ENCODE data around the gene PI4KA. TPM values are rescaled to one million over a fixed set of nuclear protein-coding genes. Genes with fewer than 3 reads are reported as not detected.
A peak's percentile ranks its signal among the peaks of the same experiment; 100 is the strongest.
"Not testable (repeated sequence)": the region's sequence is repeated elsewhere in the genome, so short reads cannot be mapped to it uniquely, and the experiment has no call there.

PI4KA gene
- total and polyA plus RNA-seq, 5 experiments from 2014 or later: 34.4 to 158 (median 69.6) TPM

DNA sequence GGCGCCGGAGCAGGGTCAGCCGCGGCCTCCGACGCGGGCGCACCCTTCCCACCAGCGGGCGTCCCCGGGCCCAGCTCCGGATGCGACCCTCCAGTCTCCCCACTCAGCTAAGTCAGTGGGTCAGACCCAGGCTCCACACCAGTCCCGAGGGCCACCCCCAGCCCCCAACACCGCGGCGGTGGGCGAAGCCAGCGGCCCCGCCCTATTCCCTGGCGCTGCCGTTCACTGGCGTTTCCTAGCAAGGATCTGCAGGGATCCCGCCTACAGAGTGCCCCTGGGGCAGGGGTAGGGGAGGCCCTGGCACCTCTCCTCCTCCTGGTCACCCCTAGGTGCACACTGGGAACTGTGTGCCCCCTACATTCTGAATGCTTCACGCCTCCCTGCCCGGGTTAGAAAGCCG lies 190.4 kb downstream of the PI4KA start:
- ATAC-seq, H3K36me3 Mint-ChIP-seq, H3K4me1 Mint-ChIP-seq, DNase-seq, H3K4me3 Mint-ChIP-seq, H3K9me3 Mint-ChIP-seq, H3K27ac Mint-ChIP-seq, POLR2A ChIA-PET: not testable (repeated sequence)
- peaks cover 4 to 24% (median 7%) of the 10 kb centered on the region in 5 donors for H3K27me3 Mint-ChIP-seq

DNA sequence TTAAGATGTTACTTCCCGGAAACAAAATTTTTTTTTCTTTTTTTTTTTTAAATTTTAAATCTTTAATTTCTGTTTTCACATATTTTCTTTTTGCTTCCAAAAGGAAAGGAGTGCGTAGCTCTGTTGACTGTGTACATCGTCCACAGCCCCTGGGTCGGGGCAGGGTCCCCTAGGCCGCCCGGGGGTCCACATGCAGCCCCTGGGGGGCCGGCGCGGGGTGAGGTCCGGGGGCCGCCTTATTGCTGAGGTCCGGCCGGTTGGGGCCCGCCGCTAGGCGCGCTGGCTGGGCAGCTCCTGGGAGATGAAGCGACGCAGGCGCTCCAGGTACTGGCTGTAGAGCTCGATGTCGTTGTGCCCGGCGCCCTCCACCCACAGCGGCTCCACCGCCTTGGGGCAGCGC lies 191.1 kb downstream of the PI4KA start:
- DNase-seq, H3K4me3 Mint-ChIP-seq, POLR2A ChIA-PET, H3K4me1 Mint-ChIP-seq, H3K27ac Mint-ChIP-seq, ATAC-seq: not testable (repeated sequence)
- Mint-ChIP-seq H3K27me3 (peaks cover 7 to 25% (median 13%) of the 10 kb centered on the region in 5 donors), H3K9me3 (peaks cover 0 to 14% (median 8%) of the 10 kb centered on the region in 9 donors), H3K36me3 (peaks cover 0 to 11% (median 11%) of the 10 kb centered on the region in 3 donors)

DNA sequence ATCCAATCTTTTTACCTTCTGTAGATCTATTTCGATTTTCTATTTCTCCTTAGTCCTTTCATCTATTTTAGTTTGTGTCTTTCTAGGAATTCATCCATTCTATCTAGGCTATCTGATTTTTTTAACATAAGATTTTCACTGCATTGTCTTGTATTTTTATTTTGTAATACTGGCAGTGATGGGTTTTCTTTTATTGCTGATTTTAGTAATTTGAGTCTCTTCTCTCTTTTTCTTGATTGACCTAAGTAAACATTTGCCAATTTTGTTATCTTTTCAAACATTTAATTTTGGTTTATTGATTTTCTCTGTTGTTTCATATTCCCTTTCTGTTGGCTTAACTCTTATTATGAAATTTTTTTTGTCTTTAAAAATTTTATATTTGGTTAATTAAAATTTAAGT lies 192.1 kb downstream of the PI4KA start:
- peaks cover 7 to 23% (median 14%) of the 10 kb centered on the region in 5 donors for H3K27me3 Mint-ChIP-seq
- no peak for DNase-seq
- H3K4me1 Mint-ChIP-seq: peaks cover 0 to under 1% (median 0%) of the 10 kb centered on the region in 4 donors
- peaks cover 0 to 14% (median 8%) of the 10 kb centered on the region in 9 donors for H3K9me3 Mint-ChIP-seq
- POLR2A ChIA-PET: no interaction called here
- no peak overlapping the region for H3K27ac Mint-ChIP-seq
- H3K4me3 Mint-ChIP-seq: no peak overlapping the region
- ATAC-seq: no peak
- peaks cover 0 to 11% (median 11%) of the 10 kb centered on the region in 3 donors for H3K36me3 Mint-ChIP-seq

DNA sequence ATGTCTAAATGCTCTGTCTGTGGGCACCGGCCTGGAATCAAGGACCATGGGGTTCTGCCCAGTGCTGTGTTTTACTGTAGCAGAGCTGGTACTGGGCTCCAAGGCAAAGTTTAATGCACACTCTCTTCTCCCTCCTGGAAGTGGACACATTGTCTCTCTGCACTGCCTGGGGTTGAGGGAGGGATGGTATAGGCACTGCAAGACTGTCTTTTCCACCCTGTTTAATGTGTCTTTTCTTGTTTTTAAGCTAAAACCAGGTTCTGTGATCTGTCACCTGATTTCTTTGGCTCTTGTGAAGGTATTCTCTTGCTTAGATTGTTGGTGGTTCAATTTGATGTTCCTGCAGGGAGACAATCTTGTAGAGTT lies 194.0 kb downstream of the PI4KA start:
- H3K36me3 Mint-ChIP-seq: peaks cover 0 to 11% (median 11%) of the 10 kb centered on the region in 3 donors
- ATAC-seq (no peak), DNase-seq (no peak)
- H3K4me3 Mint-ChIP-seq: no peak overlapping the region
- H3K27ac Mint-ChIP-seq: no peak overlapping the region
- H3K4me1 Mint-ChIP-seq: peaks cover 0 to 2% (median 0%) of the 10 kb centered on the region in 4 donors
- peaks cover 6 to 24% (median 10%) of the 10 kb centered on the region in 5 donors for H3K27me3 Mint-ChIP-seq
- peaks cover 0 to 14% (median 8%) of the 10 kb centered on the region in 9 donors for H3K9me3 Mint-ChIP-seq
- POLR2A ChIA-PET: no interaction called here

DNA sequence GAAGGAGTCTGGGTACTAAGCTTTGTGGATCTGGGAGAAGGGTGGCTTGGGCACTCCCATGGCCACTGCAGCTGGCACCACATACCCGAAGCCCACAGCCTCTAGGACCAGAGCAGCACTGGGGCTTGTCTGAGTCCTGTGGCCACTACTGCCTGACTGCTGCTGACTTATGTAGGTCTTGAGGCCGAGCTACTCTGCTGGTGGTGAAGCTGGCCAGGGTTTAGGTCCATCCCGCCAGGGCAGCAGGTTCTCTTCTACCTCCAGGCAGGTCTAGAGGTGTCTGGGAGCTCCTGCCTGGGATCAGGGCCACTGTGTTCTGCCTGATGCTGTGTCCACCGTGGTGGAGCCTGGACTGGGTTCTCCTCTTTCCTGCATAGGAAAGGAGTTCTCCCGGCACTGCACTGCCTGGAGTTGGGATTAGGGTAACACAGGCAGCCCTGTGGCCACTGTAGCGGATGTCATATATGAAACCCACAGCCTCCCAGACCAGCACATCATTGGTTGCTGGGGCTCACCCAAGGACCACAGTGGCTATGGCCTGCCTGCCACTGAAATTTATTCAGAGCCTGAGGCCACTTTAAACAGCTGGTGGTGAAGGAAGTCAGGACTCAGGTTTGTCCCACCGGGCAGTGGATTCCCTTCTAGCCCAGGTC lies 194.5 kb downstream of the PI4KA start:
- POLR2A ChIA-PET: no interaction called here
- no peak for ATAC-seq

DNA sequence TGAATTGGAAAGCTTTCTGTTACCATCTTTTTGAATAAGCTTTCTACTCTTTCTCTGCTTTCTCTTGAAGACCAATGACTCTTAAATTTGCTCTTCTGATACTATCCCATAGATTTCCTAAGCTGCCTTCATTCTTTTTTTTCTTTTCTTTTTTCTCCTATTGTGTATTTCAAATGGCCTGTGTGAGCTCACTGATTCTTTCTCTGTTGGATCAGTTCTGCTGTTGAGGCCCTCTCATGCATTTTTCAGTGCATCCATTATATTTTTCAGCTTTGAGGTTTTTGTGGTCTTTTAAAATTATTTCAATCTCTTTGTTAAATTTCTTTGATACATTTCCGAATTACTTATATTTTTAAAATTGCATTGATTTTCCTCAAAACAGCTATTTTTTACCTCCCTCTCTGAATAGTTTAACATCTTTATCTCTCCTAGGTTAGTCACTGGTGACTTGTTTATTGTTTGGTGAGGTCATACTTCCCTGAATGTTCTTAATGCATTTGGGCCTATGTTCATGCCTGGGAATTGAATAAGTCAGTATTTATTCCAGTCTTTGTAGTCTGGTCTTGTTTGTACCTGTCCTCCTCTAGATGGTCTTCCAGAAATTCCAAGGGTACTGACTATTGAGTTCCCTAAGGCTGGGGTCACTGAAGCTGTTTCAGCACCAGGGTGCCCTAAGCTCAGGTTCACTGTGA lies 195.3 kb downstream of the PI4KA start:
- POLR2A ChIA-PET: no interaction called here
- peaks cover 0 to 2% (median 0%) of the 10 kb centered on the region in 4 donors for H3K4me1 Mint-ChIP-seq
- H3K9me3 Mint-ChIP-seq: peaks cover 0 to 14% (median 8%) of the 10 kb centered on the region in 9 donors
- DNase-seq (no peak), ATAC-seq (no peak)
- H3K4me3 Mint-ChIP-seq: no peak overlapping the region
- peaks cover 0 to 11% (median 11%) of the 10 kb centered on the region in 3 donors for H3K36me3 Mint-ChIP-seq
- H3K27ac Mint-ChIP-seq: no peak overlapping the region
- H3K27me3 Mint-ChIP-seq: peaks cover 6 to 24% (median 8%) of the 10 kb centered on the region in 5 donors

More for the DNA sequence above, 194.5 kb downstream of the PI4KA start:
- no peak for DNase-seq
- Mint-ChIP-seq H3K36me3 (peaks cover 0 to 11% (median 11%) of the 10 kb centered on the region in 3 donors), H3K27ac (peak overlapping the region in 1 of 10 donors; percentile 13), H3K27me3 (peaks cover 6 to 24% (median 10%) of the 10 kb centered on the region in 5 donors), H3K4me1 (peaks cover 0 to 2% (median 0%) of the 10 kb centered on the region in 4 donors), H3K4me3 (no peak overlapping the region), H3K9me3 (peaks cover 0 to 14% (median 8%) of the 10 kb centered on the region in 9 donors)

DNA sequence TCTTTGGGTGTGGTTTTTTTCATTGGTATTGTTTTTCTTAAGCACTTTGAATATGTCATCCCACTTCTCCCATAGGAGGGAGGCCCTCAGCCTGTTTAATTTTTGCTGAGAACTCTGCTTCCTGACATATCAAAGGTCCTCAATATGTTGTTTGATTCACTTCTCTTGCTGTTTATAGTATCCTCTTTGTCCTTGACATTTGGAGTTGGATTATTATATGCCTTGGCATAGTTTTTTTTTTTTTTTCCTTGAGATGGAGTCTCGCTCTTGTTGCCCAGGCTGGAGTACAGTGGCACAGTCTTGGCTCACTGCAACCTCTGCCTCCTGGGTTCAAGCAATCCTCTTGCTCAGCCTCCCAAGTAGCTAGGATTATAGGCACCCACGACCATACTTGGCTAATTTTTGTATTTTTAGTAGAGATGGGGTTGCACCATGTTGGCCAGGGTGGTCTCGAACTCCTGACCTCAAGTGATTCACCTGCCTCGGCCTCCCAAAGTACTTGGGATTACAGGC lies 196.0 kb downstream of the PI4KA start:
- peaks cover 0 to 11% (median 11%) of the 10 kb centered on the region in 3 donors for H3K36me3 Mint-ChIP-seq
- not testable (repeated sequence) for ATAC-seq, H3K4me1 Mint-ChIP-seq, H3K27ac Mint-ChIP-seq, DNase-seq, H3K4me3 Mint-ChIP-seq
- H3K27me3 Mint-ChIP-seq: peaks cover 6 to 24% (median 8%) of the 10 kb centered on the region in 5 donors
- H3K9me3 Mint-ChIP-seq: peaks cover 0 to 14% (median 8%) of the 10 kb centered on the region in 9 donors
- POLR2A ChIA-PET: interaction anchor here (0.7 kb wide), 1 partner anchor 1445 kb away, joined by 8 read pairs; no protein-coding TSS in a partner anchor

DNA sequence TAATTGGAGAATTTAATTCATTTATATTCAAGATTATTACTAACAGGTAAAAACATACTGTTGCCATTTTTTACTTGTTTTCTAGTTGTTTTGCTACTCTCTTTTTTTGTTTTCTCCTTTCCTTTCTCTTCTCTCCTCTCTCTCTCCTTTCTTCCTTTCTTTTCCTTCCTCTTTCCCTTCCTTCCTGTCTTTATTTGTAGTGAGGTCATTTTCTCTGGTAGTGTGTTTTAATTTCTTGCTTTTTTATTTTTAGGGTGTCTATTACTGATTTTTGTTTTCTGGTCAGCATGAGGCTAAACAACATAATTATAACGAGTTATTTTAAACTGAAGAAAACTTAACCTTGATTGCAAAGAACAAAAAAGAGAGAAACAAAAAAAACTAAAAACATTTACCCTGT lies 197.1 kb downstream of the PI4KA start:
- H3K9me3 Mint-ChIP-seq: peaks cover 0 to 14% (median 8%) of the 10 kb centered on the region in 9 donors
- ATAC-seq (no peak), DNase-seq (no peak)
- peaks cover 6 to 21% (median 8%) of the 10 kb centered on the region in 5 donors for H3K27me3 Mint-ChIP-seq
- POLR2A ChIA-PET: no interaction called here
- H3K27ac Mint-ChIP-seq: no peak overlapping the region
- peaks cover 0 to 11% (median 11%) of the 10 kb centered on the region in 3 donors for H3K36me3 Mint-ChIP-seq
- no peak overlapping the region for H3K4me3 Mint-ChIP-seq
- H3K4me1 Mint-ChIP-seq: peaks cover 0 to 2% (median 0%) of the 10 kb centered on the region in 4 donors

DNA sequence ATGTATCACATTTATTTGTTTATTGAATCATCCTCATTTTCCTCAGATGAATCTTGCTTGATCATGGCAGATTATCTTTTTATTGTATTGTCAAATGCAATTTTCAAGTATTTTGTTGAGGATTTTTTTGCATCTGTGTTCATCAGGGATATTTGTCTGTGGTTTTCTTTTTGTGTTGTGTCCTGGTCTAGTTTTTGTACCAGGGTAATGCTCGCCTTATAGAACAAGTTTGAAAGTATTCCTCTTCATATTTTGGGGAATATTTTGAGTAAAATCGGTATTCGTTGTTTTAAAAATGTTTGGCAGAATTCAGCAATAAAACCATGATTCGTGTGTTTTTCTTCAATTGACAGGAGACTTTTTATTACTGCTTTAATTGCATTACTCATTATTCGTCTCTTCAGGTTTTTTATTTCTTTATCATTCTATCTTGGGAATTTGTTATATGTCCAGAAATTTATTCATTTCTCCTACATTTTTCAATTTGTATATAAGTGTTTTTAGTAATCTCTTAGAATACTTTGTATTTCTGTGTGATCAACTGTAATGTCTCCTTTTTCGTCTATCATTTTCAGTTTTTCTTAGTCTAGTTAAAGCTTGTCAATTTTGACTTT lies 198.1 kb downstream of the PI4KA start:
- peaks cover 0 to 14% (median 8%) of the 10 kb centered on the region in 9 donors for H3K9me3 Mint-ChIP-seq
- POLR2A ChIA-PET: no interaction called here
- H3K27ac Mint-ChIP-seq: no peak overlapping the region
- H3K4me1 Mint-ChIP-seq: peaks cover 0 to 2% (median 0%) of the 10 kb centered on the region in 4 donors
- DNase-seq (no peak), ATAC-seq (no peak)
- peaks cover 5 to 17% (median 8%) of the 10 kb centered on the region in 5 donors for H3K27me3 Mint-ChIP-seq
- peaks cover 0 to 11% (median 11%) of the 10 kb centered on the region in 3 donors for H3K36me3 Mint-ChIP-seq
- no peak overlapping the region for H3K4me3 Mint-ChIP-seq

DNA sequence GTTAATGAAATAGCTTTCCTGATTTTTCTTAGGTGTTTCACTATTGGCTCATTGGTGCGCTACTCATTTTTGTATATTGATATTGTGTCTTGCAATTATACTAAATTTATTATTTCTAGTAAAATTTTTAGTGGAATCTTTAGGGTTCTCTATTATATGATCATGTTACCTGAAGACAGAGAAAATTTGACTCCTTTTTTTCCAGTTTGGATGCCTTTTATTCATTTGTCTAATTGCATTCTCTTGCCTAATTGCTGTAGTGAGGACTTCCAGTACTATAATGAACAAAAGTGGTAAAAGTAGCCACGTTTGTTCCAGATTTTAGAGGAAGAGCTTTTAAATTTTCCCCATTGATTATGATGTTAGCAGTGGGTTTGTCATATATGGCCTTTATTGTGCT lies 198.7 kb downstream of the PI4KA start:
- peaks cover 0 to 2% (median 0%) of the 10 kb centered on the region in 4 donors for H3K4me1 Mint-ChIP-seq
- peaks cover 5 to 17% (median 8%) of the 10 kb centered on the region in 5 donors for H3K27me3 Mint-ChIP-seq
- peaks cover 0 to 11% (median 11%) of the 10 kb centered on the region in 3 donors for H3K36me3 Mint-ChIP-seq
- H3K27ac Mint-ChIP-seq: no peak overlapping the region
- no peak overlapping the region for H3K4me3 Mint-ChIP-seq
- POLR2A ChIA-PET: no interaction called here
- H3K9me3 Mint-ChIP-seq: peaks cover 0 to 14% (median 8%) of the 10 kb centered on the region in 9 donors
- ATAC-seq (no peak), DNase-seq (no peak)

DNA sequence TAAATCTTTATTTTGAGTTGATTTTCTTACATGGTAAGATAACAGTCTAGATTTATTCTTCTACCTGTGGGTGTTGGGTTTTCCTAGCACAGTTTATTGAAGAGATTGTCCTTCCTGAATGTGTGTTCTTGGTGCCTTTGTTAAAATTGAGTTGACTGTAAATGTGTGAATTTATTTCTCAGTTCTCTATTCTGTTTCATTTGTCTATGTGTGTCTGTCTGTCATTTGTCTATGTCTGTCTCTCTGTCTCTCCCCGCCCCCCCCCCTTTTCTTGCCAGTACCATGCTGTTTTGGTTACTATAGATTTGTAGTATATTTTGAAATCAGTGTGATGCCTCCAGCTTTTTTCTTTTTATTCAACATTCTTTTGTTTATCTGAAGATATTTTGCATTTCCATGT lies 199.4 kb downstream of the PI4KA start:
- Mint-ChIP-seq H3K4me3 (no peak overlapping the region), H3K27ac (no peak overlapping the region), H3K36me3 (peaks cover 0 to 9% (median 8%) of the 10 kb centered on the region in 3 donors), H3K9me3 (peaks cover 0 to 13% (median 8%) of the 10 kb centered on the region in 9 donors), H3K27me3 (peaks cover 5 to 14% (median 8%) of the 10 kb centered on the region in 5 donors), H3K4me1 (peaks cover 0 to 2% (median 0%) of the 10 kb centered on the region in 4 donors)
- DNase-seq: no peak
- no peak for ATAC-seq
- POLR2A ChIA-PET: no interaction called here

DNA sequence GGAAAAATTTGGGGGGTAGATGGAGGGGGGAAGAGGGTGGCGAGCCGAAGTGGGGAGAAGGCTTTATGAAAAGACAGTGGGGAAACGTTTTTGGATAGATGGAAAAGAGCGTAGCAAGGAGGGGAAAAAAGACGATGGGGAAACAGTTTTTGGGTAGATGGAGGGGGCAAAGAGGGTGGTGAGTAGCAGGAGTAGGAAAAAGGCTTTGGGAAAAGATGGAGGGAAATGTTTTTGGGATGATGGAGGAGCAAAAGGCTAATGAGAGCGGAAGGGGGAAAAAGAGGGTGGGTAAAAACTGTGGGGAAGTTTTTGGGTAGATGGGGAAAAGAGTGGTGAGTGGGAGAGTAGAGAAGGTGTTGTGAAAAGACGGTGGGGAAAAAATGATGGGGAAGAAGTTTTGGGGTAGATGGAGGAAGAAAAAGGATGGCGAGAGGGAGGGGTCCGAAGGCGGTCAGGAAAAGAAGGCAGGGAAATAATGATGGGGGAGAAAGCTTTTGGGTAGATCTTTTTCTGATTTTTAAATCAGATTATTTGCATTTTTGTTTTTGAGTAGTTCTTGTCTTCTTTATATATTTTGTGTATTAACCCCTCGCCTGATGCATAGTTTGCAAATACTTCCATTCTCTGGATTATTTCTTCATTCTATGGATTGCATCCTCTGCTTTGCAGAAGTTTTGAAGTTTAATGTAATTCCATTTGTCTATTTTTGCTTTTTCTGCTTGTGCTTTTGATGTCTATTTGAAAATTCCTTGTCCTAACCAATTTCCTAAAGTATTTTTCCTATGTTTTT lies 200.0 kb downstream of the PI4KA start:
- no peak overlapping the region for H3K4me3 Mint-ChIP-seq
- H3K4me1 Mint-ChIP-seq: peaks cover 0 to 2% (median 0%) of the 10 kb centered on the region in 4 donors
- H3K27ac Mint-ChIP-seq: no peak overlapping the region

More for the DNA sequence above, 200.0 kb downstream of the PI4KA start:
- no peak for DNase-seq
- Mint-ChIP-seq H3K9me3 (peaks cover 0 to 10% (median 7%) of the 10 kb centered on the region in 9 donors), H3K36me3 (peaks cover 0 to 8% (median 7%) of the 10 kb centered on the region in 3 donors), H3K27me3 (peaks cover 4 to 14% (median 7%) of the 10 kb centered on the region in 5 donors)
- POLR2A ChIA-PET: no interaction called here
- no peak for ATAC-seq
